NK-92 (cell line): Measurements from ENCODE around the gene NCOA6.
"Not testable (repeated sequence)": the region's sequence is repeated elsewhere in the genome, so short reads cannot be mapped to it uniquely, and the experiment has no call there.

ENCODE experiments used
- DNase-seq: peaks from one replicate; lab custom pipeline; 2025; ENCODE audit not compliant: unreplicated experiment; lab: John Stamatoyannopoulos, UW

NCOA6 gene

DNA sequence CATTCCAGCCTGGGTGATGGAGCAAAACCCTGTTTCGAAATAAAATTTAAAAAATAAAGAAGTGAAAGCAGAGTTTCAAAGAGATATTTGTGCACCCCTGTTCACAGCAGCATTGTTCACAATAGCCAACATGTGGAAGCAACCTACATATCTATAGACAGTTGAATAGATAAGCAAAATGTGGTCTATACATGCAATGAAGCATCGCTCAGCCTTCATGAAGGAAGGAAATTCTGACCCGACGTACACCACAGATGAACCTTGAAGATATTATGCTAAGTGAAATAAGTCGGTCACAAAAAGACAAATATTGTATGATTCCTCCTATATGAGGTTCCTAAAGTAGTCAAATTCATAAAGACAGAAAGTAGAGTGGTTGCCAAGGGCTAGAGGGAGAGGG, 6.5 kb upstream of the NCOA6 start:
- no peak for DNase-seq

DNA sequence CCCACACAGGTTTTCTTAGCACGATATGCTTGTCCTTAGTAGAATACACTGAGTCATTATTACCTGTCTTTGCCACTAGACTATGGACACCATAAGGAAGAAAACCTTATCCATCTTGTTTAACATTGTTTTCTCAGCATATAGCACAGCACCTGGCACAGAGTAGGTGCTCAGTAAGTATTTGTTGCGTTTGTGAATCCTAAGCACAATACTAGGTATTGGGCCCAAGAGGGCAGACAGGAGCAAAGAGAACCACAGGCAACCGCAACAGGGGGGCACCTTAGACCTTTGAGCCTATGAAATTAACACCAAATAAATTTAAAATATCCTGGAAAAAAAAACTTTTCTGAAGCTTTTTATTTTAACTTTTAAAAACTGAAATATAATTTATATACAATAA, 3.7 kb upstream of the NCOA6 start:
- DNase-seq = no peak

DNA sequence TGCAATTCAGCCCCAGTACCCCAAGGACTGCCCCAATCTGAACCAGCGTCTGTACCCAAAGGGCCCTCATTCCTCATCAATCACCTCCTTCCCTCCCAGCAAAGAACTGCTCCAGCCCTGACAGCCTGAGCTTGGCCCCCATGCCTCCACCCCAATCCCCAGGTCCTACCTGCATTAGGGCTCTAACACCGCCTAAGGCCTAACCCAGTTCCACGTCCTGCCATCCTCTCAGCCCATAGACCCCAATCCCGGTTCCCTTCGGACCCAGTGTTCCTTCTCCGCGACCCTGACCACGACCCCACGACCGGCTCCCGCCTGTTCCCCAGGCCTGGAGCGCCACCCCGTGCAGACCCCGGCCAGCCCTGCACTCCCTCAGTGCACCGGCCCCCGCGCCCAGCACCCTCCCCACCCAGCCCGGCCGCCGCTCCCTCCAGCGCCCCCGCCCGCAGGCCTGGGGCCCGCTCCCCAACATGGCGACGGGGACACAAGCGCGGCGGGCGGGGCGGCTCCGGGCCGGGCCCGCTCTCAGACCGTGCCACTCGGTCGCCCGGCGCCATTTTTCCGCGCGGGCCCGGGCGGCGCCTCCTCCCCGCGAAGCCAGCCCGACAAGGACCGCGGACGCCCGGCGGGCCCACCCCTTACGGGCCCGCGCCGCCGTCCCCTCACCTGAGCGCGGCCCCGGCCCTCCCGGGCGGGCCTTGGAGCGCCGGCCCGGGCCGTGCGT, 483 bp downstream of the NCOA6 start:
- no peak for DNase-seq

DNA sequence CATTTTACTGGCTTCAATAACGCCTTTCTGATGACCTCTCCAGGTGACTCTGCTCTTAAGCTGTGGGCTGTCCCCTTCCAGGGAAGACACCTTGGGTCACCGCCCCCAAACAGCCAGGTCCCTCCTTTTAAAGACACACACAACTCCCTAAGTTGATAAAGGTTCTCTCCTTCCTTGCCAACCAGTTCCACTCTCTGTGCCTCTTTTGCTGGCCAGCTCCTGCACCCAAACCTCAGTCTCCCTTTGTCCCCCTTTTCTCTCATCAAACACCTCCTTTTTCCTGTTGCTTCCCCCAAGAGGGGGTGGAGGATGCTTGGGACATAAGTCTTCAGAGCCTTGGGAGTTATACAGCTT, 1.0 kb downstream of the NCOA6 start:
- DNase-seq = no peak

DNA sequence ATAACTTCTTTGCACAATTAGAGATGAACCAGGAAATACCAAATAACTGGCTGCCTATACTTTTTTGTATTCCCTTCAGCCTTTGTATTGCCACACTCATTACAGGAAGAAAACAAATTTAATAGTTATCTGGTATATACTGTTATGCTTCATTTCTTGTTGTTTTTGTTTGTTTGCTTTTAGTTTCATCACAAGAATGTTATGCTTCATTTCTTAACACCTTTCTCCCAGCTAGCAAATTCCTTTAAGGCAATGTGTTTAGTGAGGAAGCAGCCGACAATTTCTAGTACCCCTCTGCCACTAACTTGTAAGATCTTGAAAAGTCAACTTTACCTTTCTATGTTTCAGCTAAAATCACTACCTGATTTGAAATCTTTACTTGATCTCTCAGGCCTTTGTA, 1.4 kb downstream of the NCOA6 start:
- DNase-seq = no peak

DNA sequence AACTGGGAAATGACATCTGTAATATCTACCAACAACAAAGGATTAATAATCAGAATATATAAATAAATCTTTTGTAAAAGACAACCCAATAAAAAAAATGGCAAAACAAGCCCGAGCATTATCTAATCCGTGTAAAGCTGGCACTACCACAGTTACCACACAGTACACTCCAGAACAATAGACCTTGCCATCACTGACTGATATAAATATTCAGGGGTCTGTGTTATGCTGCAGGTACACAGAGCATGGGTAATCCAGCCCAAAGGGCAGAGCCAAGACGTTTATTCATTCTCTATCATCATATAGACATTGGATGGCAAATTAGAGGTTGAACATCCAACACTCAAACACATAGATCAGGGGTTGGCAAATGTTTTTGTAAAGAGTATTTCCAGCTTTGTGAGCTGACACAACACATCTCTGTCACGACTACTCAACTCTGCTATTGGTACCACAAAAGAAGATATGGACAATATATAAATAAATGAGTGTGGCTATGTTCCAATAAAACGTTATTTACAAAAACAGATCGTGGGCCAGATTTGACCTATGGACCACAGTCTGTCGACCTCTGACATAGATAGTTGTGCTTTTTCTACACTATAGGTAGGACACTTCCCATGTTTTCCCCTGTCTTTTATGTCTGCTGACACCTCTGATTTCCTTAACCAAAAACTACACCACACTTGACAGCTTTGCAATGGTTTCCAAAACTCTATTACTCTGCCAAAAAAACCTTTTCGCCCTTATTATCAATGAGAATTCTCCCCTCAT, 4.5 kb downstream of the NCOA6 start:
- no peak for DNase-seq

DNA sequence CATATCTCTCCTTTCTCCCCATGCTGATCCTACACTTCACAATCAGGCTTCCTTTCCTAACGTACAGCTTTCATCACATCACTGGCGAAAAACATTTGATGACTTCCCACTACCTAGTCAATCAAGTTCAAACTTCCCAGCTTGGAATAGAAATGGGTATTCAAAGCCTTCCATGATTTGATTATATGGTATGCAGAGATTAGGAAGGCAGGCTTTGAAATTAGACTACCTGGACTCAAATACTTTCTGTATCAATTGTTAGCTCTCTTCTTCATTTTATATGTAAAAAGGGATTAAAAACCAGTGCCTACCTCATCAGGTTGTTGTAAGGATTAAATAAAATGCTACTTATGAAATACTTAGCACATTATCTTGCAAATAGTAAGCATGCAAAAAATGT, 7.7 kb downstream of the NCOA6 start:
- DNase-seq = no peak

DNA sequence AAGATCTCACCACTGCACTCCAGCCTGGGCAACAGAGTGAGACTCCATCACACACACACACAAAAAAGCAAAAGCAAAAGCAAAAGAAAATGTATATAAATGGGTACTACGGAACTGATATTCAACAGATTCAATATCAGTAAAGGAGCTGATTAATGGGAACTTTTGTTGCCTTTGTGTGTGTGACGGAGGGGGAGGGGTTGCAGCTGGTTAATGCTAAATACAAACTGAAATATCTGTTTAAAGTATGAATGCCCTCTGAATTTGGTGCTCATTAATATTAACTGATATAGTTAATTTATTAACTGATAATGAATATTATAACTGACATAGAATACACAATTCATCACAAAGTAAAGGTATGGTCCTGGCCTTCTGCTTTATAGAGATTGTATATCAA, 8.4 kb downstream of the NCOA6 start:
- DNase-seq = no peak

DNA sequence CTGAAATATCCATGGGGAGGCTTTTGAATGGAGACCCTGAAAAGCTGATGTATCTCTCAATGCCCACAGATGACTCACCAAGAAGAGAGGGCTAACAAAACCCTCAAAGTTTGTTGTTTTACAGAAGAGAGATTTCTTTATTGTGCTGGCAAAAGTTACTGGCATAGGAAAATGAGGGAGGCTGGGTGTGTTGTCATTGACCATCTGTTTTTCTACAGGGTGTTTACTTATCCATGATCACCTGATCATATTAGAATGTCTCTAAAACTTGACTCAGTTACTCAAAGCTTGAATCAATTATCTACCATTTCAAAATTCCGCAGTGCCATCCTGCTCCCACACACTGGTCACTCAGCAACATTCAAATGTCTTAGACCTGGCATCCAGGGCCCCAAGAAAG, 9.8 kb downstream of the NCOA6 start:
- DNase-seq = no peak

DNA sequence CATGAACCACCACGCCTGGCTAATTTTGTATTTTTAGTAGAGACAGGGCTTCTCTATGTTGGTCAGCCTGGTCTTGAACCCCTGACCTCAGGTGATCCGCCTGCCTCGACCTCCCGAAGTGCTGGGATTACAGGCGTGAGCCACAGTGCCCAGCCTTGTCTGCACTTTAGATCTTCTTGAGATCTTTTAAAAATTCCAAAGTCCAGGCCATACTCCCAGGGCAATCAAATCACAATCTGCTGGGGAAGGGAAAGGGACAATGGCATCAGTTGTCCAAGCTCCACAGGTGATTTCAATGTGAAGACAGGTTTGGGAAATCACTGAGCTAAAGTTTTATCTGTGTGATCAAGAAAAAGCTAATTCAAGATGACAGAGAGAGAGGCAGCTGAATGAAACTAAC, 16.9 kb downstream of the NCOA6 start:
- DNase-seq = no peak

DNA sequence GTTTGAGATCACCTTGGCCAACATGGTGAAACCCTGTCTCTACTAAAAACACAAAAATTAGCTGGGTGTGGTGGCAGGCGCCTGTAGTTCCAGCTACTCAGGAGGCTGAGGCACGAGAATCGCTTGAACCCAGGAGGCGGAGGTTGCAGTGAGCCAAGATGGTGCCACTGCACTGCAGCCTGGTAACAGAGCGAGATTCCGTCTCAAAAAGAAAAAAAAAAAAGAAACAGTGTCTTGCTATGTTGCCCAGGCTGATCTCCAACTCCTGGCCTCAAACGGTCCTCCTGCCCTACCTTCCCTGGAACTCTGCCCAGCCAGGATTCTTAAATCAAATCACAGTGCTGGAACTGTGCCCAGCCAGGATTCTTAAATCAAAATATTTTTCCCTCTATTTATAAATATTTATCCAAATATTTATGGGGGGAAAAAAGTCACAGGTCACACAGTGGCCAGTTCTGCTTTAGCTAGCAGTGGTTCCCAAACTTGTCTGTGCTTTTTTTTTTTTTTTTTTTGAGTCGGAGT, 17.4 kb downstream of the NCOA6 start:
- not testable (repeated sequence) for DNase-seq

DNA sequence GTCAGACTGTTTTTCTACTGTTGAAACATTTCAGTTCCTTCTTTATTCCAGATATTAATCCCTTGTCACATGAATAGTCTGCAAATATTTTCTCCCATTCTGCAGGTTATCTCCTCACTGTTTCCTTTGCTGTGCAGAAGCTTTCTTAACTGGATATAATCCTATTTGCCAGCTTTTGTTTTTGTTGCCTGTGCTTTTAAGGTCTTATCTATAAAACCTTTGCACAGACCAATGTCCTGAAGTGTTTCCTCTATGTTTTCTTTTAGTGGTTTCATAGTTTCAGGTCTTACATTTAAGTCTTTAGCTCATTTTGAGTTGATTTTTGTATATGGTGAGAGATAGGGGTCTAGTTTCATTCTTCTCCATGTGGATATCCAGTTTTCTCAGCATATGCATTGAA, 19.2 kb downstream of the NCOA6 start:
- no peak for DNase-seq

DNA sequence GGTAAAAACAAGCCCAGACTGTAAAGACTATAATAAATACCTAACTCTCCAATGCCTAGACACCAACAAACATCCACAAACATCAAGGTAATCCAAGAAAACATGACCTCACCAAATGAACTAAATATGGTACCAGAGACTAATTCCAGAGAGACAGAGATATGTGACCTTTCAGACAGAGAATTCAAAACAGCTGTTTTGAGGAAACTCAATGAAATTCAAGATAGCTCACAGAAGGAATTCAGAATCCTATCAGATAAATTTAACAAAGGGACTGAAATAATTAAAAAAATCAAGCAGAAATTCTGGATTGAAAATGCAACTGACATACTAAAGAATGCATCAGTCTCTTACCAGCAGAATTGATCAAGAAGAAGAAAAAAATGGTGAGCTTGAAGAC, 26.6 kb downstream of the NCOA6 start:
- DNase-seq = no peak

DNA sequence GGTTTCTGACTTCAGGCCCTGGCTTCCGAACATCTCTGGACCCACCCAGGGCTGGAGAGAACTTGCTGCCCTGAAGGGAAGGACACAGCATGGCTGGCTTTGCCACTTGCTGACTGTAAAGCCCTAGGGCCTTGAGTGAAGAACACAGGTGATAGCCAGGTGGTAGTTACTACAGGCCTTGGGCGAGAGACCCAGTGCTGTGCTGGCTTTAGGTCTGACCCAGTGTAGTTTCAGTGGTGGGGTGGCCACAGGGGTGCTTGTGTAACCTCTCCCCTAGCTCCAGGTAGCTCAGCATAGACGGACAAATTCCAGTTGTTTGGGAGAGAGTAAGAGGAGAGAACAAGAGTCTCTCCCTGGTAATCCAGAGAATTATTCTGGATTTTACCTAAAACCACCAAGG, 27.1 kb downstream of the NCOA6 start:
- no peak for DNase-seq

DNA sequence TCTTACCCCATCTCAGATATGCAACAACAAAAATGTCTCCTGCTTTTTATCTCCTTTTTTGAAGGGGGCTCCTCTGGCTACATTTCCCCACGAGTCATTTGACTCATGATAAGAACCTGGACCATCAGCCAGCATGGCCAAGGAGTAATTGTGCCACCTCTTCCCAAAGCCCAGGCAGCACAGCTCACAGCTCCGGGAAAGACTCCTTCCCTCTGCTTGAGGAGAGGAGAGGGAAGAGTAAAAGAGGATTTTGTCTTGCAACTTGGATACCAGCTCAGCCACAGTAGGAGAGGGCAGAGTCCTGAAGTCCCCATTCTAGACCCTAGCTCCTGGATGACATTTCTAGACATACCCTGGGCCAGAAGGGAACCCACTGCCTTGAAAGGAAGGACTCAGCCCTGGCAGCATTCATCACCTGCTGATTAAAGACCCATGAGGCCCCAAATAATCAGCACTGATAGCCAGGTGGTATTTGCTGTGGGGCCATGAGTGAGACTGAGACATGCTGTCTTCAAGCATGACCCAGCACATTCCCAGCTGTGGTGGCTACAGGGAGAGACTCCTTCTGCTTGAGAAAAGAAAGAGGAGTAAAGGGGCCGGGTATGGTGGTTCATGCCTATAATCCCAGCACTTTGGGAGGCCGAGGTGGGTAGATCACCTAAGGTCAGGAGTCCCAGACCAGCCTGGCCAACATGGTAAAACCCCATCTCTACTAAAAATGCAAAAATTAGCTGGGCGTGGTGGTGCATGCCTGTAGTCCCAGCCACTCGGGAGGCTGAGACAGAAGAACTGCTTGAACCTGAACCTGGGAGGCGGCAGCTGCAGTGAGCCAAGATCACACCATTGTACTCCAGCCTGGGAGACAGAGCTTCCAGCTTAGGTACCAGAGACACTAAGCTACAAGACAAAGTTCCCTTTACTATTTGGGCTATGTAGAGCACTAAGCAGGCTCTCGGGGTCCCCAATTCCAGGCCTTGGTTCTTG, 28.1 kb downstream of the NCOA6 start:
- DNase-seq = no peak

DNA sequence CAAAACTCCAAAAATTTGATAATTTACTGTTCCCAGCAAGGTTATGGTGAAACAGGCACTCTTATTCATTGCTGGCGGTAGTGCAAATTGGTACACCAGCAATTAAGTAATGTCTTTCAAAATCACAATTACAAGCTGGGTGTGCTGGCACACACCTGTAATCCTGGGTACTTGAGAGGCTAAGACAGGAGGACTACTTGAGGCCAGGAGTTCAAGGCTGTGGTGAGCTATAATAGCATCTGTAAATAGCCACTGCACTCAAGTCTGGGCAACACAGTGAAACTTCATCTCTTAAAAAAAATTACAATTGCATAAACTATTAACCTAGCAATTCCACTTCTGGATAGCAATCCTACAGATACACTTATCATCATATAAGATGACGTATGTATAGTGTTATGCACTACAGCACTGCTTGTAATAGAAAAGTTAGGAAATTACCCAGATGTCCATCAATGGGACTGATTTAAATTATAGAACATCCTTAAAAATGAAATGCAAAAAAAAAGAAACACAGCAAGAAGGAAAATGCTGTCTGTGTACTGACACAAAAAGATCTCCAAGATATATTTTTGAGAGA, 31.4 kb downstream of the NCOA6 start:
- no peak for DNase-seq

DNA sequence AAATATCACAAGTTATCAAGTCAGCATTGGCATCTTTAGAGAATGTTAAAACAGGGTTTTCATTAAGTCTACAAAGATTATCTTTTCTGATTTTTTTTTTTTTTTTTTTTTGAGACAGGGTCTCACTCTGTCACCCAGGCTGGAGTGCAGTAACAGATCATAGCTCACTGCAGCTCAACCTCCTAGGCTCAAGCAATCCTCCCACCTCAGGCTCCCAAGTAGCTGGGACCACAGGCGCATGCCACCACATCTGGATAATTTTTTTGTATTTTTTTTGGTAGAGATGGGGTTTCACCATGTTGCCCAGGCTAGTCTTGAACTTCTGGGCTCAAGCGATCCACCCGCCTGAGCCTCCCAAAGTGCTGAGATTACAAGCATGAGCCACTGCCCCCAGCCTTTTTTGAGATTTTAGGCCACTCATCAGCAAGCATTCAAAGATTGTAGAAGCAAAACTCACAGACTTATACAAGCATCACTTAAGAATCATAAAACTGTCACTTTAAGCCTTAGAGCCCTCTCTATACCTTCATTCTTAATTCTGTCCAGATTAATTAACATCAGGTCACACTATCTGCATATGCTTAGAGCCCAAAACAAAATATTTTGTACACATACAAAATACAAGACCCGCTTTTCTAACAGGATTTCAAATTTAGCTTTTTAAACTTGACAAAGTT, 32.6 kb downstream of the NCOA6 start:
- no peak for DNase-seq

DNA sequence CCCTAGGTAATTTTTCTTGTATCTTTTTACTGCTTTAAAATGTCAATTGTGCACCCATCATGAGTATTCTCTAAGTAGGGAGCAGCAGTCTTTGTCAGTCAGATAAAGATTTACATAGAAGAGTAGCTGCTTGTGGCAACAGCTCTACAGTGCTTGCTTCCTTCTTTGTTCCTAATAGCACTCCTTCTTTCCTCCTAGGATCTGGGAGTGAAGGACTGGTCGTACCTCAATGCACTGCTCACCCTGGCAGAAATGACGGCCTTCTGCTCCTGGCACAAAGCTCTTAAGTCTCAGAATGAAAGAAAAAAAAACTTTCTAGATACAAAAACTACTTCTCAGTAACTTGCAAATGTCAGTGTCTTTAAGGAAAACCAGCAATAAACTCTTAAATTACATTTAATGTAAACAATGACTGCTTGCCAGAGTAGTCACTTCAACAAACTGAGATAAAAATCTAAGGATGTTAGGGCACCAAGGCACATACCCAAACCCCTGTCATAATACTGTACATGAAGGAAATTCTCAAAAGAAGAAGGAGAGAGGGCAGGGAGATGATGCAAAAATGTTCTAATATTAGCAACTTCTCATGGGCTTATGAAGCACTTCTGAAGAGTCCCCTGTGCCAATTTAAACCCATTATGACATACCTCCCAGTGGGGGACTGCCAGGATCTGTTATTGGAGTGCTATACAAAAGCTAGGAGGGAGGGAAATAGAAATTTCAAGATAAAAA, 34.0 kb downstream of the NCOA6 start:
- no peak for DNase-seq

DNA sequence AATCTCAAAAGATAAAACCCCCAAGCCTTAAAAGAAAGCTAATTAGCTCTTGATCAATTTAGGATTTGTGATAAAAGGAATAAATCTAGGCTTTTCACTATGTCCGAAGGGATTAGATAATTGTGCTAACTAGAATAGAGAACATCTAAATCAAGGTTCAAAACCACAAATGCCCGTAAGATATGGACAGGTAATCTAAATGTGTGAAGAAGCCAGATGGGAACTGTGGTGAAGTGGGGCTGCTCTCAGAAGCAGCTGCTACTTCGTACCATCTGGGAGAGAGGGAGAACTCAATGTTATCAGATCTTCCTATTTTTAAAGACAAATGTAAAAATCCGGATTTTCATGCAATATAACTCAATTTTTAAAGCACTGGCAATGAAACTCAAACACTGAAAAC, 44.2 kb downstream of the NCOA6 start:
- DNase-seq = no peak

DNA sequence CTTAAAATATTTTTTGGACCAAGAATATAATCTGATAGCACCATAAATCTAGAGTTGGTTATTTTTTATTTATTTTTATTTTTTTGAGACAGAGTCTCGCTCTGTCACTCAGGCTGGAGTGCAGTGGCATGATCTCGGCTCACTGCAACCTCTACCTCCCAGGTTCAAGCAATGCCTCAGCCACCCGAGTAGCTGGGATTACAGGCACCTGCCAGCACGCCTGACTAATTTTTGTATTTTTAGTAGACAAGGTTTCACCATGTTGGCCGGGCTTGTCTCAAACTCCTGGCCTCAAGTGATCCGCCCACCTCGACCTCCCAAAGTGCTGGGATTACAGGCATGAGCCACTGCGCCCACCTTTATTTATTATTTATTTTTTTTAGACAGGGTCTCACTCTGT, 45.2 kb downstream of the NCOA6 start:
- DNase-seq = not testable (repeated sequence)
